ENCODE data around the gene FAM174B.

DNA sequence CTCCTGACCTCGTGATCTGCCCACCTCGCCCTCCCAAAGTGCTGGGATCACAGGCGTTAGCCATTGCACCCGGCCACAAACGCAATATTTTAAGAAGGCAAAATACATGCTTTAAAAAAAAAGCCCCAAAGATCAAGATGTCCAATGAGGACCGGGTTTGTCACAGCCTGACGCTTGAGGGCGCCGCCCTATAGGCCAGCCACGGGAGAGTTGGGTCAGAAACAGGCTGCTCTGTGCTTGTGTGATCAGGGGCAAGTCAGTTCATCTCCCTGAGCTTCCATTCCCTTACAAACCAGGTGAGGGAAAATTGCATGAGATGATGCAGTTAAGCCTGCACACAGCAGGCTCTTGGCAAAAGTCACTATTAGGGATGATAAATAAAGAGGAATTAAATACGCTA lies 23.9 kb downstream of the FAM174B start:
- TF ChIP-seq, protein P1, sequence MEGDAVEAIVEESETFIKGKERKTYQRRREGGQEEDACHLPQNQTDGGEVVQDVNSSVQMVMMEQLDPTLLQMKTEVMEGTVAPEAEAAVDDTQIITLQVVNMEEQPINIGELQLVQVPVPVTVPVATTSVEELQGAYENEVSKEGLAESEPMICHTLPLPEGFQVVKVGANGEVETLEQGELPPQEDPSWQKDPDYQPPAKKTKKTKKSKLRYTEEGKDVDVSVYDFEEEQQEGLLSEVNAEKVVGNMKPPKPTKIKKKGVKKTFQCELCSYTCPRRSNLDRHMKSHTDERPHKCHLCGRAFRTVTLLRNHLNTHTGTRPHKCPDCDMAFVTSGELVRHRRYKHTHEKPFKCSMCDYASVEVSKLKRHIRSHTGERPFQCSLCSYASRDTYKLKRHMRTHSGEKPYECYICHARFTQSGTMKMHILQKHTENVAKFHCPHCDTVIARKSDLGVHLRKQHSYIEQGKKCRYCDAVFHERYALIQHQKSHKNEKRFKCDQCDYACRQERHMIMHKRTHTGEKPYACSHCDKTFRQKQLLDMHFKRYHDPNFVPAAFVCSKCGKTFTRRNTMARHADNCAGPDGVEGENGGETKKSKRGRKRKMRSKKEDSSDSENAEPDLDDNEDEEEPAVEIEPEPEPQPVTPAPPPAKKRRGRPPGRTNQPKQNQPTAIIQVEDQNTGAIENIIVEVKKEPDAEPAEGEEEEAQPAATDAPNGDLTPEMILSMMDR (conservative IDR thresholded peaks at IDR 0.05 in 1 of 2, IDR thresholded peaks at IDR 0.05 in 1 of 2; ENCODE audit: extremely low read depth in 1 of 2, insufficient read depth in 1 of 2, low read depth in 1 of 2, low read length in 2 of 2), result no peak
- no peak for TF ChIP-seq EZH2 (IDR thresholded peaks at IDR 0.05; ENCODE audit: borderline replicate concordance, low read length)
